SIG-M5 treated with dmso at 0.1 percent for 504 hours (cell line): ENCODE data around the gene TLE1.

Experiments used
- DNase-seq: peaks from one replicate; lab custom pipeline; 2025; ENCODE audit not compliant: unreplicated experiment; lab: John Stamatoyannopoulos, UW

The TLE1 gene

DNA sequence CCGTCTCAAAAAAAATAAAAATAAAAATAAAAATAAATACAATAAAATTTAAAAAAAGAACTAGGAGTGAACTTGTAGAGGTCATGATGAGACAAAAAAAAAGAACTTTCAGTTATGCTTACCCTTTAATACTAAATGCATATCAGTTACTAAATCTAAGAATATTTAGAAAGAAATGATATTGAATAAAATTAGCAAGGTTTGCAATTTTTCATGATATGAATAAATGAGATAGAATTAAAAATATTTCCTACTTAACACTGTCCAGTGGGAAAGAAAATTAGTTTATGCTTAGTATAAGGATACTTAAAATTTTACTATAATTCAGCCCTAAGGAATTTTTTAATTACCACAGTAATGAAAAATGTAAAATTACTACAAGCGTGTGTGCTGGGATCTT is 132.4 kb downstream of the TLE1 start:
- no peak for DNase-seq

DNA sequence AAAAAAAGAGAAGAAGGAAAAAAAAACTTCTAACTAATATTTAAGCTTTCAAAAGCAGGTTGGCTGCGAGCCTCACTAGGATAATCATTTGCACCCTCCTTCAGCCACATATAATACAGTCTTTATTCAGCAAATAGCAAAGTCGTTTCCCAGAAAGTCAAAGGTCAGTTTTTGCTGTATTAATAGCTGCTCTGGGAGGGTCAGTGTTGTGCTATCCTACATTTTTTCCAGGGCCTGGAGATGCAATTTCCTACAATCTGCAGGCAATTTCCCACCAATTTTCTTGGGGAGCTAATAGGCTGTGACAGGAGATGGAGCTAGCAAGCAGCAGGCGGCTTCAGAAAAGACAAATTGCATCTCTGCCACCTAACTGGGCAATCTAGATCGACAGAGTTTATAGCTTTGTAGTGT is 136.8 kb downstream of the TLE1 start:
- DNase-seq = no peak

DNA sequence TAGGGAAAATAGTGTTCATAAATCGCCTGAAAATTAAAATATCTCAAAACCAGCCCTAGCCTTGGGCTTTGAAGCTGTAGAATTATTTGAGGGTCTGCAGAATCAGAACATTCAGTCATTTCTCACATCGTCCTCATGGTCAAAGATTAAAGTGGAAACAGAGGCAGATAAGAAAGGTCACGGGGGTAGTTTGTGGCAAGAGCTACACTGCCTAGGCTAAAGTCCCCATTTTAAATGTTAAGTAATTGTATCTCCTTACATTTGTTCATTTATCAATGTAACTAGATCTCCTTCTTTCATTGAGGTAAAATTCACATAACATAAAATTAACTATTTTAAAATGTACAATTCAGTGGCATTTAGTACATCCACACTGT is 139.2 kb downstream of the TLE1 start:
- no peak for DNase-seq

DNA sequence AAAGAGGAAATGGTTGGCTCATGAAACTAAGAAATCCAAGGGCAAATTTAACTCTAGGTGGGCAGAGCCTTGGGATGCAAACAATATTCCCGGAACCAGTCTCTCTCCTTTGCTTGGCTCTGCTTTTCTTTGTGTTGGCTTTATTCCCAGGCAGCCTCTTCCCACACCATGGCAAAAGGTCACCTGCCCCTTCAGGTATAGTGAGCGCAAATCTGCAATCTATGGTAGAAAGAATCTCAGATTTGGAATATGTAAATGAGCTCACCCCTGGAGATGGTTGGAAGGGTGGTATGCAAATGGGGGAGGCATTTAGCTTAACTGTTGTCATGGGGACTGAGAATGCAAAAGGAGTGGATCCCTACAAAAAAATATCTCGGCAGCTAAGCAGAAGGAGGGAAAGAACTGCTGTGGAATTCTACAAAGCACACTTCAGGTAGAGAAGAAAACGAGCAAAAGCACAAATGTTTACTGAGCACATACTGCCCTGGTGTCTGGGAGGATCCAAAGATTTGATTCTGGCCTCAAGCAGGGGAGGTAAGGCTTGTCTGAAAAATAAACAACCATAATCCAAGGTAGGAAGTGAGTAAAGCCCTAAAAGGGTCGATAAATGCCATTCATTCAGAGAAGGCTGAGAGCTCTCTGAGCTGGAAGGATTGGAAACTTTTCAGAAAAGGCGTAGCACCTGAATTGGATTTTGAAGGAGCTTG is 139.7 kb downstream of the TLE1 start:
- no peak for DNase-seq

DNA sequence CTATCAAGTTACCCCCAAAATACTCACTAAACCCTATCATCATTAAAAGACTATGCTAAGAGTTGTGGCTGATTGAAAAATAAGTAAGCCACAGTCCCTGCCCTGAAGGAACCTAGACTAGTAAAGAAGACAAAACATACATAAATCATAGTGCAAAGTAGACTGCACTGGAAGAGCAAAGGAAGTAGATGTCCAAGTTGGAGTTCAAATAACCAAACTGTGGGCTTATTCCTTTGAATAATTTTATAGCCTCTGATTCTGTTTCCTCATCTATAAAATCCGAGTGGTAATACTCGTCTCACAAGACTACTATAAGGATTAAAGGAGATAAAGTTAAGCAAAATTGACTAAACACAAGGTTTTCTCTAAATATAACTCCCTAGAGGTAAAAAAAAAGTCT is 140.4 kb downstream of the TLE1 start:
- no peak for DNase-seq

DNA sequence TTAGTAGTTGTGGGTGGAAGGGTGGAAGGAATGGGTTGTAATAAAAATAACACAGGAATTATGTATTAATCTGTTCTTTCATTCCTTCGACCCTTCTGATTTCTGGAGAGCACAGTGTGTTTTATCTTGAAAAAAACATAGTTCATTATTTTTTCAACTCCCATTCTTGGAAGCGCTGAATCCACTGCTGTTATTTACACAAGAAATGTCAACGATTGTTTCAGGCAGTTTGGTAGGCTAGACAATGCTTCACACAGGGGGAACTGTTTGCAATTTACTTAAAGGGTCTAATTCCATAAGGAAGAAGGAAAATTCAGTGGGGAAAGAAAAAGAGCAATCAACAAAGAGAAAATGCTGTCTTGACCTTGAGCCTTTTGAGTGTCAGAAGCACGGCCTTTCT is 142.9 kb downstream of the TLE1 start:
- no peak for DNase-seq

DNA sequence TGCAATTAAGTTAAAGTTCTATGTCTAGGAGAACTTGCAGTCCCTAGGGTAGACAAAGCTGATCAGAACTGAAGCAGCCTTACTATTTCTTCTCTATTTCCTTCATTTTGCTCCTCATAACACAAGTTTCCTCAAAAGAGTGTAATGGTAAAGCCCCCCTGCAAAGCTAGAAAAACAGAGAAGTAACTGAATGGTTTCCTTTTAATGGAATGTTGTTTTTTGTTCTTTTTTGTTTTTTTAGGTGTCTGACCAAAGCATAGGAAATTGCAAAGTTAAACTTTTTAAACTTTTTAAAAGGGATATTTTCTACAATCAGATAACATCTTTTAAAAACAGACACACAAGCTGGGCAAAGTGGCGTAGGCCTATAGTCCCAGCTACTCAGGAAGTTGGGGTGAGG is 145.7 kb downstream of the TLE1 start:
- no peak for DNase-seq

DNA sequence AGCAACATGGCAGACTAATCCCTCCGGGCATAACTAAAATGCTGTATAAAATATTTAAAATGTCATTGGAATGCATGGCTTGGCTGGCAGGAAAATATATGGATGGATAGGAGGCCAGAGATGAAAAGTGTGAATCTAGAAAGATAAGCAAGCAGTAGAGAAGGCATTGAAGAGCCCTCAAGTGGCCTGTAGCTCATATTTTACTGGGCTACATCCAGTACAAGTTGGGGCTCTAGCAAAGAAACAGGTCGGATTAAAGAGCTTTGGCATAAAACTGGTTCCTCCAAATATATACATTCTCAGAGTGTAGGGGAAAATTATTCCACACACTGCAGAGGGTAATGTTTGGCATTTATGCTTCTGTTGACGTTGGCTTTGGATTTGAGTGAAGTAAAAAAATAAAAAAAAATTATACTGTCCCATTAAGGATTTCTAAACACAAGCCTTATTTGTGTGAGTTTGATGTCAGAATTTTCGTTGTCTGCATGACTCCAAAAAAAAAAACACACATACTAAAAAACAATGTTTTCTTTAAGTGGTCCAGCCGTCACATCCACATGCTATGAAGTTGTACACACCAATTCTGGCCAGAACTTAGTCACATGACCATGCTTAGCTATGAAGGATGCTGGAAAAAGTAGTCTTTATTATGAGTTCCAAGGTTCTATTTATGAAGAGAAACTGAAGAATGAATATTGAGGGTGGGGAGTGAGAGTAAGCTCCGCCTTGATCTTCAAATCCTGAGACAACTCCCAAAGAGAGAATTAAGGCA is 147.0 kb downstream of the TLE1 start:
- no peak for DNase-seq

DNA sequence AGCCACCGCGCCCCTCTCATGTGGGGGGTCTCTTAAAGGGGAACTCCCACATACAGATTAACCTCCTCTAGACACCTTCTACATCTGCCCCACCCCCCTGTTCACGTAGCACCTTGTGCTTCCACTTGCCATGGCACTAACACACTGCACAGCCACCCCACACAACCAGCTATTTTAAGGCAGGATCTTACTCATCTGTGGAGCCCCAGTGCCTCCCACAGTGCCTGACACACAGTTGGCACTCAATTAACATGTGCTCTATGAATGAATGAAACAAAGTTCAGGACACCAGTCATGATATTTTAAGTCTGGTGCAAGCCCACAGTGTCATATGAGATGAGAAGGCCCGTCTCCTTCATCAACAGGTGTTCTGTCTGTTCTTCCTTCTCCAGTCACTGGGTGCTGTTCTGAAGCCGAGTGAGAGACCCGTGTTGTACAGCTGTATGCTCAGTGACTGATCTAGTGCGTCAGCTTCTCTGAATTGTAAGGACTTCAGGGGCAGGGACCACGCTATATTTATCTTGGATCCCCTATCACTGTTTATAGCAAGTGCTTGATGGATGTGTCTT is 149.1 kb downstream of the TLE1 start:
- DNase-seq = no peak

DNA sequence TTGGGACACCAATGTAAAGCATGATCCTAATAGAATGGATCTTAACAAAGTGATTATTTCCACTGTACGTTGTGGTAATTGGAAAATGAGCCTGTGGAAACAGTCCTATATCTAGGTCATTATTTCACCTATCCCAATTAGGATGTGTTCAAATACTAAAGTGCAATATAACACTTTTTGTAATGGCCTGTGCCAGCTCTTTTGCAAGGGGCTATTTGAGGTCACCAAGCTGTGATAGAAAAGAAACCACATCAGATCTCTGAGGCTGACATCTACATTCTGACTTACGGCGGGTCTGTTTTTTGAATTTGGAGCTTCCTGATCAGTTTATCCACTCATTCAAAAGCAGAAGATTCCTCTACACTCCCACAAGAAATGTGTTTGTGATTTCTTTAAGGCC is 150.0 kb downstream of the TLE1 start:
- no peak for DNase-seq

DNA sequence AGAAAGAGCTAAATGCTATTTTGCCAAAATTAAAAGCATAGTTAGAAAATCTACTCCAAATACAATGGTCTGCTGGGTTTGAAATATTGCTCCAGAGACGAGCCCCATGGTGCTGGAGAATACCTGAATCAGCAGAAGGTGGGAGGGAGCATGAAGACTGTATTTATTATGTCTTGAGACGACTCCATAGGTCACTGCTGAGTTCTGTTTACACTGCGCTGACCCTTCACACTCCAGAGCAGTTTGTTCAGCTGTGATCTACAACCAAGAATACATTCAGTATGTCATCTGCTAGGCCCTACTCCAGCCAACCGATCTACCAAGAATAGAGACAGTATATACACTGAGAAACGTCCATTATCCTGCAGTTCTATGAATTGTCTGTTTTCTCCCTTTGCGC is 150.5 kb downstream of the TLE1 start:
- DNase-seq = no peak

DNA sequence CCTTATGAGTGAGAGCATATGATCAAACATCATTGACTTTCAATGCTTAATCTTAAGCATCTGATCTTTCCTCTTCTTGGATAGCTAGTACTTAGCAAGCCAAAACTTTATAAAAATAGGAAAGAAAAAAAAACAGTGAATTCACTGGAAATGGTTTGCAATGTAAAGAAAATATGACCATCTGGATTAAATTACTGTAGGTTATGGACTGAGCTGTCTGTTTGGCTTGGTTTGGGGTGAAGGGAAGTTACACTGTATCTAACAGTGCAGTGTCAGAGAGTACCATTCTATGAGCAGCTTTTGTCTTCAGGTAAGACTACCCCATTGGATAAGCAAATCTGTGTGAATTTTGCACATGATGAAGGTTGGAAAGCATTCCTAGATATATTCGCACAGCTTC is 151.4 kb downstream of the TLE1 start:
- no peak for DNase-seq

DNA sequence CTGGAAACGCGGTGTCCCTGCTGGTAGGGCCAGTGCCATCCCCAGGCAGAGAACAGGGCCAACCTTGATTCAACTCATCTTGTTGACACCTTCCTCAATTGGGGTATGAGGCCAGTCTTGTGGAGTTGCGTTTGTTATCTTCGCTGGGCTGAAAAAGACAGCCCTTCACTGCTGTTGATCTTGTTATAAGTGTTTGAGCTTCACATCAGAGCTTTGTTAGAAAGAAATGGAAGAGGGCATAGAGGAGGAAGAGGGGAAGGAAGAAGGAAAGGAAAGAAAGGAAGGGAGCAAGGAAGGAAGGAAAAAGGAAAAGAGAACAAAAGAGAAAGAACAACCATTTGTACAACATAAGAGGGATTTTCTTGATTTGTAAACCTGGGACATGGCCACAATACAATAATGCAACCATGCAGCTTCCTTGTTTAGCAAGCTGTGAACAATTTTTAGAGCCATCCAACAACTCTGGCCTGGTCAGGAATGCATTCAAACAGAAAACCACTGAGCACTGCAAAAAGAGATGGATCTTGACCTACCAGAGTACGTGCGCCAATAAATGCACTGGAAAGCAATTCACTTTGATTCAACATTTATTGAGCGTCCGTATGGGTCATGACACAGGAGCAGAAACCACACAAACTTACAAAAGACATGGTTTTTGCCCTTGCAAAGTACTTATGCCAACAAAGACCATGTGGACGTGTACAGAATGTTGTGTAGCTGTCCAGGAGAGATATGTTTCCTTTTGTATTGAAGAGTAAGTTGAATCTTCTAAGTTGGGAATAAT is 152.9 kb downstream of the TLE1 start:
- DNase-seq = no peak

DNA sequence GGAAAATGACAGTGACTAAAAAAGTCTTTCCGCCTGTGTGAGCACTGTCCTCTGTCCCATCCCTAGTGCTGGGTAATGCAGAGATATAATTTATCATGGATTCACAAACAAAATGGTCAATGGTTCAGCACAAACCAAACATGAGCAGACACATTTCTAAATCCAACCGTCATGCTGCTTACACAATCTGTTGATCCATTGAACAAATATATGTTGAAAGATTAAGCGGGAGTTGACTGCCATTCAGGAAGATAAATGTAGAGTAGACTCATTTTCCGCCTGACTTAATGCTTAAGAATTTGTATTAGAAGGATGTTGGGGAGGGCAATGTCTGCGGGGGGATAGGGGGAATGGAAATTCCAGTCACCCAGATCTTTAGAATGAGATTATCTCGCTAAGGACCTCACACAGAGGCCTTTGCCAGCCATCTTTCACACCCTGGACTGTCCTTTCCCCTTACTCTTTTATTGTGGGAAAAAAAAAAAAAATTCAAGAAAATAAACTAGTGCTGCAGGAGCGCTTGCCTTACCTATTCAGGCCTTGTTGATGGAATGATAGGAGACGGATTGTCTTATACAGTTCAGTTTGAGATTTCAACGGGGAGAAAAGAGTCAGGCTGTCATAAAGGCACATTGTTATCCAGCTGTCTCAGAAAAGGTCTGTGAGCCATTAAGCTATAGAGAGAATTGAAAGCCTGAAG is 153.7 kb downstream of the TLE1 start:
- peak; percentile 40 for DNase-seq

DNA sequence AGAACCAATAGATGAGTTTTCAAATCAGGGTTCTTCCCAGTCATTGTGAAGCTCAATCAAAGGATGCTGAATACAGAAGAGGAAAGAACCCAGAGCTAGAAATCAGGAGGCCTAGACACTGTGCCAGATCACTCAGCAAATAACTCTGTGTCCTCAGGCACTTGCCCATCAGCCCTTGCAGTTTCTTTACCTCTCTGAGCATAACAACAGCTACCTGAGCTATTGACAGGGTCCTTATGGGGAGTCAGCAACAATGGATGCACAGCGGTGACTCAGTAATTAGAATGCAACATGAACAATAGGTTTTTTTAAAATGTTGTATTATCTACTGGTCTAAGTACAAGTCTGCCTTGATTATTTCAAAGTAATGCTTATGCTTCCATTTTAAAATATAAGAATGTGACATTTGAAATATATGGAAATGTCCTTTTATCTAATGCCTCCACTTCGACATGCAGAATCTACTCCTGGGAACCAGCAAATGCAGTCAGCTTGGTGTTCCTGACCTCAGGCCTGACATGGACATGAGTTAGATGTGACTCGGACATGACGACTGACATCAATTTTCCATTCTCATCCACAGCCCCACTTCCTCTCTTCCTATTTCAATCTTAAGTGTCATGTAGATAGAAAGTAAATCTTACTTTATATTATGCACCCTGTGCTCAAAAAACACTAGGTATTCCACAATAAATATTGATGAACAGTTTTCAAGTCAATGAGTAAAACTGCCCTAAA is 155.0 kb downstream of the TLE1 start:
- DNase-seq = no peak
